IMR-90 (cell line): ENCODE results near the gene DIRAS2. TPM values are rescaled to one million over a fixed set of nuclear protein-coding genes. Genes with fewer than 3 reads are reported as not detected.

Experiments
- ATAC-seq: fragments of 200-7000 bp; cut with Tn5 transposase; 2 replicates; pipeline ENCODE4 v1.9.1; 2020; ENCODE audit warnings: low read depth, mild to moderate bottlenecking, moderate library complexity
- BruUV-seq: library from RNA; stranded (reverse); fragments of 400-500 nt; replicated peaks from 2 replicates; lab custom pipeline; 2021; lab: Mats Ljungman, UMichigan
- CTCF ChIA-PET: fragments of 300-600 bp; formaldehyde crosslinking; extraction: SDS; loops from one replicate; lab custom pipeline; 2021; ENCODE audit warnings: antibody characterized with exemption; lab: Yijun Ruan, JAX
- POLR2A ChIA-PET: fragments of 300-600 bp; sonication (Branson Sonifier 250); formaldehyde crosslinking; loops from one replicate; lab custom pipeline; 2022; ENCODE audit warnings: antibody characterized with exemption; ENCODE audit not compliant: unreplicated experiment; lab: Charles Lee
- DNase-seq: peaks from one replicate; pipeline ENCODE4 v3.0.0; 2013
- H2AFZ ChIP-seq: replicated peaks from 2 replicates; pipeline ENCODE3; 2013; ENCODE audit warnings: low read length, mild to moderate bottlenecking; ENCODE audit not compliant: poor library complexity
- H2AK5ac ChIP-seq: 2 replicates; pipeline ENCODE4 v1.6.1; 2013; ENCODE audit warnings: low read depth, low read length, inconsistent platforms
- H2AK9ac ChIP-seq: replicated peaks from 2 replicates; pipeline ENCODE3; 2013; ENCODE audit warnings: mild to moderate bottlenecking, low read depth, low read length, moderate library complexity; ENCODE audit not compliant: poor library complexity
- H2BK120ac ChIP-seq: 2 replicates; pipeline ENCODE4 v1.6.1; 2013; ENCODE audit warnings: low read depth, low read length, inconsistent platforms
- H2BK15ac ChIP-seq: 3 replicates; pipeline ENCODE4 v1.6.1; 2013; ENCODE audit warnings: low read depth, low read length, inconsistent platforms
- H2BK20ac ChIP-seq: 2 replicates; pipeline ENCODE4 v1.6.1; 2013; ENCODE audit warnings: low read depth, mild to moderate bottlenecking, inconsistent platforms, low read length, moderate library complexity
- H2BK5ac ChIP-seq: 2 replicates; pipeline ENCODE4 v1.6.1; 2013; ENCODE audit warnings: mild to moderate bottlenecking, low read depth, low read length, inconsistent platforms; ENCODE audit not compliant: poor library complexity, severe bottlenecking
- H3K14ac ChIP-seq: replicated peaks from 2 replicates; pipeline ENCODE4 v1.6.1; 2013; ENCODE audit warnings: low read depth, low read length, inconsistent platforms
- H3K18ac ChIP-seq: 2 replicates; pipeline ENCODE4 v1.6.1; 2013; ENCODE audit warnings: low read depth, low read length, control low read depth
- H3K23ac ChIP-seq: 2 replicates; pipeline ENCODE4 v1.6.1; 2013; ENCODE audit warnings: low read depth, low read length, inconsistent platforms
- H3K27ac ChIP-seq: 2 replicates; pipeline ENCODE4 v1.5.1; 2013; ENCODE audit warnings: mild to moderate bottlenecking, control low read depth, low read length; ENCODE audit not compliant: insufficient read depth
- H3K27me3 ChIP-seq: 2 replicates; pipeline ENCODE4 v1.6.1; 2013; ENCODE audit warnings: low read length; ENCODE audit not compliant: control insufficient read depth, insufficient read depth
- H3K36me3 ChIP-seq: 2 replicates; pipeline ENCODE4 v1.6.1; 2013; ENCODE audit warnings: low read length, mixed read lengths; ENCODE audit not compliant: control insufficient read depth, insufficient read depth
- H3K4ac ChIP-seq: 2 replicates; pipeline ENCODE4 v1.6.1; 2013; ENCODE audit warnings: low read depth, low read length, inconsistent platforms
- H3K4me1 ChIP-seq: 2 replicates; pipeline ENCODE4 v1.6.1; 2013; ENCODE audit warnings: low read length, mixed read lengths; ENCODE audit not compliant: control insufficient read depth, insufficient read depth
- H3K4me2 ChIP-seq: 2 replicates; pipeline ENCODE4 v1.6.1; 2013; ENCODE audit warnings: low read depth, mild to moderate bottlenecking, control low read depth, low read length, moderate library complexity
- H3K4me3 ChIP-seq: 2 replicates; pipeline ENCODE4 v1.5.1; 2013; ENCODE audit warnings: low read depth, mild to moderate bottlenecking, control low read depth, low read length, moderate library complexity; ENCODE audit not compliant: insufficient read depth
- H3K56ac ChIP-seq: 2 replicates; pipeline ENCODE4 v1.6.1; 2013; ENCODE audit warnings: low read length, inconsistent platforms; ENCODE audit not compliant: insufficient read depth; ENCODE audit errors: extremely low read depth
- H3K79me1 ChIP-seq, 2 experiments: 2 replicates each; pipeline ENCODE4 v1.6.1; 2013; ENCODE audit warnings: low read length in 2 of 2, inconsistent platforms in 1 of 2, low read depth in 1 of 2
- H3K9ac ChIP-seq: 2 replicates; pipeline ENCODE4 v1.6.1; 2013; ENCODE audit warnings: low read depth, low read length, control low read depth
- H3K9me1 ChIP-seq: 2 replicates; pipeline ENCODE4 v1.6.1; 2013; ENCODE audit warnings: low read length, inconsistent platforms; ENCODE audit not compliant: insufficient read depth
- H3K9me3 ChIP-seq: 2 replicates; pipeline ENCODE4 v1.6.1; 2013; ENCODE audit warnings: low read length; ENCODE audit not compliant: control insufficient read depth, insufficient read depth
- H4K20me1 ChIP-seq: 2 replicates; pipeline ENCODE4 v1.6.1; 2013; ENCODE audit warnings: low read length, inconsistent platforms; ENCODE audit not compliant: insufficient read depth
- H4K5ac ChIP-seq: 2 replicates; pipeline ENCODE4 v1.6.1; 2013; ENCODE audit warnings: mild to moderate bottlenecking, low read depth, low read length, control low read depth
- H4K8ac ChIP-seq, 2 experiments: 2 replicates each; pipeline ENCODE4 v1.6.1; 2013; ENCODE audit warnings: low read depth in 2 of 2, low read length in 2 of 2, control low read depth in 1 of 2, inconsistent platforms in 1 of 2
- H4K91ac ChIP-seq: 2 replicates; pipeline ENCODE4 v1.6.1; 2013; ENCODE audit warnings: low read depth, low read length, inconsistent platforms; ENCODE audit not compliant: insufficient read depth
- BHLHE40 ChIP-seq: fragments of 150-350 bp; IDR thresholded peaks from 2 replicates; pipeline ENCODE4 v1.6.1; 2016; ENCODE audit warnings: mild to moderate bottlenecking, low read depth, low read length
- CEBPB ChIP-seq: IDR thresholded peaks from 2 replicates; pipeline ENCODE4 v1.6.1; 2012; ENCODE audit warnings: low read depth, low read length, improper control_type of control experiment
- CHD1 ChIP-seq: IDR thresholded peaks from 2 replicates; pipeline ENCODE4 v1.6.1; 2012; ENCODE audit warnings: low read depth, low read length, improper control_type of control experiment
- FOS ChIP-seq: fragments of 150-350 bp; IDR thresholded peaks from 2 replicates; pipeline ENCODE4 v1.6.1; 2016; ENCODE audit warnings: low read depth, low read length
- MAFK ChIP-seq: IDR thresholded peaks from 2 replicates; pipeline ENCODE4 v1.6.1; 2012; ENCODE audit warnings: low read depth, low read length, improper control_type of control experiment
- MAZ ChIP-seq: IDR thresholded peaks from 2 replicates; pipeline ENCODE4 v1.6.1; 2012; ENCODE audit warnings: low read depth, mild to moderate bottlenecking, low read length, improper control_type of control experiment, moderate library complexity, borderline replicate concordance
- MXI1 ChIP-seq: IDR thresholded peaks from 2 replicates; pipeline ENCODE4 v1.6.1; 2012; ENCODE audit warnings: low read depth, mild to moderate bottlenecking, low read length, moderate library complexity, borderline replicate concordance
- NFE2L2 ChIP-seq: fragments of 150-350 bp; IDR thresholded peaks from 2 replicates; pipeline ENCODE4 v1.6.1; 2016; ENCODE audit warnings: low read depth, mild to moderate bottlenecking, low read length
- POLR2A ChIP-seq: IDR thresholded peaks from 2 replicates; pipeline ENCODE4 v1.6.1; 2012; ENCODE audit warnings: mild to moderate bottlenecking, low read depth, low read length
- RAD21 ChIP-seq: IDR thresholded peaks from 2 replicates; pipeline ENCODE4 v1.6.1; 2012; ENCODE audit warnings: low read length, improper control_type of control experiment
- RCOR1 ChIP-seq: IDR thresholded peaks from 2 replicates; pipeline ENCODE4 v1.6.1; 2012; ENCODE audit warnings: mild to moderate bottlenecking, low read length, improper control_type of control experiment; ENCODE audit not compliant: insufficient replicate concordance
- RFX5 ChIP-seq: IDR thresholded peaks from 2 replicates; pipeline ENCODE4 v1.8.0; 2012; ENCODE audit warnings: low read depth, mild to moderate bottlenecking, low read length, moderate library complexity
- SMC3 ChIP-seq: fragments of 150-350 bp; IDR thresholded peaks from 2 replicates; pipeline ENCODE4 v1.6.1; 2016; ENCODE audit warnings: low read depth, mild to moderate bottlenecking, antibody characterized with exemption, low read length, moderate library complexity
- WGBS, 2 experiments: methylation state at CpG; one replicate each; pipeline versions ENCODE4 v1.1.5 to v1.1.7; 2013; ENCODE audit warnings: missing lambda C conversion rate in 2 of 2; ENCODE audit not compliant: insufficient read length in 1 of 2; ENCODE audit errors: extremely low coverage in 2 of 2; 5-methylcytosine and 5-hydroxymethylcytosine counted together
- dilution Hi-C: fragments of 300-500 bp; cut with HindIII; formaldehyde crosslinking; loops from one replicate; pipeline ENCODE4 v1.14.3; 2018; ENCODE audit warnings: low sequenced_read_pairs; ENCODE audit not compliant: unreplicated experiment
- in situ Hi-C: fragments of 300-500 bp; cut with MboI; formaldehyde crosslinking; loops from 3 replicates; pipeline ENCODE4 v1.14.3; 2019; ENCODE audit warnings: low sequenced_read_pairs, inconsistent platforms, mixed read lengths
- intact Hi-C: fragments of 100-400 bp; cut with micrococcal nuclease; formaldehyde crosslinking; loops from 2 replicates; pipeline ENCODE4 v1.10.0; 2022
- polyA plus RNA-seq, 3 experiments: library from polyadenylated mRNA; depleted of rRNA; stranded (reverse); fragments of >200 nt; gene quantifications; 2 replicates each; pipeline ENCODE4 v1.2.3, GENCODE V29; 2012; ENCODE audit warnings: low replicate concordance in 1 of 3
- total RNA-seq: library from RNA; depleted of rRNA; stranded (reverse); fragments of >200 nt; gene quantifications from 2 replicates; pipeline ENCODE4 v1.2.3, GENCODE V29; 2012
- TF ChIP-seq, protein P1 (sequence below): fragments of 150-350 bp; IDR thresholded peaks from 2 replicates; pipeline ENCODE4 v1.6.1; 2017; ENCODE audit warnings: mild to moderate bottlenecking, antibody characterized with exemption, low read length, low read depth
- TF ChIP-seq, protein P2 (sequence below): conservative IDR thresholded peaks from 2 replicates; pipeline ENCODE4 v1.5.1; 2012; ENCODE audit warnings: mild to moderate bottlenecking, low read depth, low read length, improper control_type of control experiment
- TF ChIP-seq, protein P3 (sequence below): fragments of 150-350 bp; IDR thresholded peaks from 2 replicates; pipeline ENCODE4 v1.6.1; 2016; ENCODE audit warnings: low read depth, mild to moderate bottlenecking, low read length, moderate library complexity, borderline replicate concordance

DIRAS2 gene
- total and polyA plus RNA-seq, 2 of the 4 experiments (the other 2 are of a cell fraction) = not detected

DNA sequence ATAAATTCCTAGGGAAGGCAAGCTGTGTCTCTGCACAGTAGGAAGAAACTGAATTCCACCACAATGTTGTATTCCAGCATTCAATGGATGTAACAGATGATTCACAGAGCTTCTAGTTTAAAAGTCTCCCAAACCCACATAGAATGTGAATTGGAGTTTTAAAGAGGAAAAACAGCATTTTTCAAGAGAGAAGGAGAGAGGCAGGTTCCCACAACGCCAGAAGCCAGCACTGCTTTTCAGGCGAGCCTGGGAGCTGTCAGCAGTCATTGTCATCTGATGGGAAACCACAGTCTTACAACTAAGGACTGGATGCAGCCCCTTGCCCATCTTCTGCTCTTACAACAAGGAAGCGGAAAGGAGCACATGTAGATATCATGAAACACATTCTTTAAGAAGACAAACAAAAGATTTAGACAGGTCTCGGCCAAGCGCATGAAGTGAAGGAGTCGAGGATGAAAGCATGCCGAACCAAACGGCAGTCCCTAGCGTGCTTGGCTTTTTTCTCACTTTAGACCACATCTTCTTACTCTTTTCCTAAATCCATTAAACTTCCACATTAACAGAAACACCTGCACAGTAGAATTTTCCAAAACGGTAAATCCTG lies 638 bp downstream of the DIRAS2 start:
- dilution Hi-C loops (no loop called here), in situ Hi-C loops (no loop called here), intact Hi-C loops (loop anchor here (2.0 to 5.0 kb wide), 2 partner anchors 415 to 501 kb away; no protein-coding TSS in a partner anchor)
- Histone ChIP-seq H3K27me3 (peaks cover 15% of the 10 kb centered on the region), H3K36me3 (no peaks in the 10 kb centered on the region), H2AK5ac (no peak overlapping the region), H3K9me1 (no peaks in the 10 kb centered on the region), H3K4me1 (no peaks in the 10 kb centered on the region), H3K4ac (no peak overlapping the region), H2BK20ac (no peak overlapping the region), H3K9me3 (no peaks in the 10 kb centered on the region), H4K91ac (no peak overlapping the region), H3K23ac (no peak overlapping the region), H3K9ac (no peak overlapping the region), H4K5ac (no peak overlapping the region), H3K79me1 (no peaks in the 10 kb centered on the region), H4K8ac (no peak overlapping the region), H2BK15ac (no peak overlapping the region), H2AK9ac (no peak overlapping the region), H3K18ac (no peak overlapping the region), H2BK120ac (no peak overlapping the region), H3K4me3 (no peak overlapping the region), H3K27ac (no peak overlapping the region), H4K20me1 (no peaks in the 10 kb centered on the region), H2BK5ac (no peak overlapping the region), H3K56ac (no peak overlapping the region), H2AFZ (no peak overlapping the region), H3K14ac (no peak overlapping the region), H3K4me2 (no peak overlapping the region)
- no peak for ATAC-seq
- no TSS peak for BruUV-seq
- WGBS, 2 experiments = no CpG with 5 or more reads among the region's 10 CpGs
- DNase-seq = no peak
- POLR2A ChIA-PET = no interaction called here
- TF ChIP-seq, protein P1, sequence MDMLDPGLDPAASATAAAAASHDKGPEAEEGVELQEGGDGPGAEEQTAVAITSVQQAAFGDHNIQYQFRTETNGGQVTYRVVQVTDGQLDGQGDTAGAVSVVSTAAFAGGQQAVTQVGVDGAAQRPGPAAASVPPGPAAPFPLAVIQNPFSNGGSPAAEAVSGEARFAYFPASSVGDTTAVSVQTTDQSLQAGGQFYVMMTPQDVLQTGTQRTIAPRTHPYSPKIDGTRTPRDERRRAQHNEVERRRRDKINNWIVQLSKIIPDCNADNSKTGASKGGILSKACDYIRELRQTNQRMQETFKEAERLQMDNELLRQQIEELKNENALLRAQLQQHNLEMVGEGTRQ = no peak
- TF ChIP-seq MAFK = no peak
- TF ChIP-seq, protein P2, sequence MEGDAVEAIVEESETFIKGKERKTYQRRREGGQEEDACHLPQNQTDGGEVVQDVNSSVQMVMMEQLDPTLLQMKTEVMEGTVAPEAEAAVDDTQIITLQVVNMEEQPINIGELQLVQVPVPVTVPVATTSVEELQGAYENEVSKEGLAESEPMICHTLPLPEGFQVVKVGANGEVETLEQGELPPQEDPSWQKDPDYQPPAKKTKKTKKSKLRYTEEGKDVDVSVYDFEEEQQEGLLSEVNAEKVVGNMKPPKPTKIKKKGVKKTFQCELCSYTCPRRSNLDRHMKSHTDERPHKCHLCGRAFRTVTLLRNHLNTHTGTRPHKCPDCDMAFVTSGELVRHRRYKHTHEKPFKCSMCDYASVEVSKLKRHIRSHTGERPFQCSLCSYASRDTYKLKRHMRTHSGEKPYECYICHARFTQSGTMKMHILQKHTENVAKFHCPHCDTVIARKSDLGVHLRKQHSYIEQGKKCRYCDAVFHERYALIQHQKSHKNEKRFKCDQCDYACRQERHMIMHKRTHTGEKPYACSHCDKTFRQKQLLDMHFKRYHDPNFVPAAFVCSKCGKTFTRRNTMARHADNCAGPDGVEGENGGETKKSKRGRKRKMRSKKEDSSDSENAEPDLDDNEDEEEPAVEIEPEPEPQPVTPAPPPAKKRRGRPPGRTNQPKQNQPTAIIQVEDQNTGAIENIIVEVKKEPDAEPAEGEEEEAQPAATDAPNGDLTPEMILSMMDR = no peak
- no peak for TF ChIP-seq RCOR1
- no peak for TF ChIP-seq RFX5
- TF ChIP-seq MAZ = no peak
- TF ChIP-seq POLR2A = no peak
- no peak for TF ChIP-seq RAD21
- TF ChIP-seq, protein P3, sequence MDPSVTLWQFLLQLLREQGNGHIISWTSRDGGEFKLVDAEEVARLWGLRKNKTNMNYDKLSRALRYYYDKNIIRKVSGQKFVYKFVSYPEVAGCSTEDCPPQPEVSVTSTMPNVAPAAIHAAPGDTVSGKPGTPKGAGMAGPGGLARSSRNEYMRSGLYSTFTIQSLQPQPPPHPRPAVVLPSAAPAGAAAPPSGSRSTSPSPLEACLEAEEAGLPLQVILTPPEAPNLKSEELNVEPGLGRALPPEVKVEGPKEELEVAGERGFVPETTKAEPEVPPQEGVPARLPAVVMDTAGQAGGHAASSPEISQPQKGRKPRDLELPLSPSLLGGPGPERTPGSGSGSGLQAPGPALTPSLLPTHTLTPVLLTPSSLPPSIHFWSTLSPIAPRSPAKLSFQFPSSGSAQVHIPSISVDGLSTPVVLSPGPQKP = no peak
- no peak for TF ChIP-seq SMC3
- no peak for TF ChIP-seq BHLHE40
- TF ChIP-seq NFE2L2 = no peak
- TF ChIP-seq MXI1 = no peak
- no peak for TF ChIP-seq CHD1
- TF ChIP-seq CEBPB = no peak
- no peak for TF ChIP-seq FOS
- CTCF ChIA-PET = interaction anchor here (1.2 kb wide), 1 partner anchor 18 kb away, joined by 3 read pairs; no protein-coding TSS in a partner anchor
